MG63 (cell line): ENCODE data around the gene GNAI3. TPM values are rescaled to one million over a fixed set of nuclear protein-coding genes. Genes with fewer than 3 reads are reported as not detected.

Source experiments
- DNase-seq: peaks from one replicate; pipeline ENCODE4 v3.0.0-alpha.2; 2020
- H3K27me3 ChIP-seq: fragments of 250-450 bp; sonication (Bioruptor Pico); 2 replicates; pipeline ENCODE4 v1.5.1; 2020; ENCODE audit warnings: mild to moderate bottlenecking, moderate library complexity
- H3K36me3 ChIP-seq: fragments of 250-450 bp; sonication (Bioruptor Pico); 2 replicates; pipeline ENCODE4 v1.5.1; 2020; ENCODE audit warnings: mild to moderate bottlenecking, moderate library complexity
- H3K4me3 ChIP-seq: fragments of 250-450 bp; sonication (Bioruptor Pico); 2 replicates; pipeline ENCODE4 v1.5.1; 2020; ENCODE audit warnings: mild to moderate bottlenecking, moderate library complexity
- H3K9me3 ChIP-seq: fragments of 250-450 bp; sonication (Bioruptor Pico); 2 replicates; pipeline ENCODE4 v1.5.1; 2020; ENCODE audit warnings: mild to moderate bottlenecking, moderate library complexity
- total RNA-seq: library from RNA; depleted of rRNA; stranded (reverse); fragments of >200 nt; shearing (Covaris generic); gene quantifications from 2 replicates; pipeline ENCODE4 v1.2.3, GENCODE V29; 2014; ENCODE audit warnings: low replicate concordance

Gene GNAI3
- total RNA-seq, 1 experiment from 2014 or later: 17.0 TPM

DNA sequence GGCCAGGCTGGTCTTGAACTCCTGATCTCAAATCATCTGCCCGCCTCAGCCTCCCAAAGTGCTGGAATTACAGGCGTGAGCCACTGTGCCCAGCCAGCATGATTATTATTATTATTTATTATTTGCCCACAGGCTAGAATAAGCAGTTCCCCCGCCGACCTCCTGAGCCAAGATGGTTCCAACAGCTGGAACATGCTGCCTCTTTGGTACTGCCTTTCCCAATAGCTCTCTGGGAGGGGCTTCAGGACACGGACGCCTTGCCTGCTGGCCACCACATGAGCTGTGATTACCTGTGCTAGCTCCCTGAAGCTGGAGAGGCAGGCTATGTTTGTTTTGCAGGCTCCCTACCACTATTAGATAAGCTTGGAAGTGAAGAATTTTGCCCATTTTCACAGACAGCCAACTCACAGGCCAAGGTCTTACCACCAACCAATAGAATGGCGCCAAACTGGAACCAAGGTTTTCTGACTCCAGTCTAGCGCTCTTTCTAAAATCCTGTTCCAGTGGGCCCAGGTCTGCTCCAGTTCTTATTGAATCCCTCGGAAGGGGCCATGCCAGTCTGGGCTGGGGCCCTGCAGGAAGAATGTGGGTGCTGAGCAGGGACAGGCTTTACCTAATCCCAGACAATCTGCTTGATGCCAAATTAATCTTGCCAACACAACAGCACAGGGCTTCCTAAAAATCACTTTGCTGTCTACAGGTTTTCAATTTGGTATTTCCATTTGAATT lies 10.8 kb upstream of the GNAI3 start:
- no peaks in the 10 kb centered on the region for H3K36me3 ChIP-seq
- H3K27me3 ChIP-seq: peaks cover 4% of the 10 kb centered on the region
- no peaks in the 10 kb centered on the region for H3K9me3 ChIP-seq
- no peak for DNase-seq
- H3K4me3 ChIP-seq: no peak overlapping the region

DNA sequence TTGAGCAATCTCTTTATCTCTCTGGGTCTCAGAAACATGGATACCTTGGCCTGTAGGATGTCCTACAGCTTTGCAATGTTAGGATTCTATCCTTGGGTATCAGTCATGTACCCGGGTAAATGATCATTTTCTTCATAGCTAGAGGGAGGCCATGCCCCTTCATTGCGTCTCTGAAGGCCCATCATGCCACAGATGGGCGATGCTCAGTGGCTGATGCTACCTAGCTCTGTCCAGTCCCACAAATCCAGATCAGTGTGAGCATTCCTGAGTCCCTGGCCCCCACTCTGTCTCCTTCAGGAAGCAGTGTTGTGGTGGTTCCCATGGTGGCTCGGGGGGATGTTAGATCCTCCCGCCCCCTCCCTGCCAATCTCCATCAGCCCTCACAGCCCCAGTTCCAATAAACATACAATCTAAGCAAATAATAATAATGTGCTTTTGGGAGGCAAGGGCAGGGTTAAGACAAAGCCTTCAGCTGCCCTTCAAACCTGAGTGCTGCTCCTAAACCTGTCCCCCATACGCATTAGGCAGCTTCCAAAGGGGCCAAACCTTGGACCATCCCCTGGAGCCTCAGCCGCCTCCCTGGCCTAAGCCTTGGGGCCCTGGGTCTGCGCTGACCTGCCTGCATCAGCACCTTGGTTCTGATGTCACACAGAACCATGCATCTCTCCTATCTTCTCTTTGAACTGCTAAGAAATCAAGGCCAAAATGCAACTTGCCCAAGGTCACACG lies 9.4 kb upstream of the GNAI3 start:
- Histone ChIP-seq H3K27me3 (peaks cover 4% of the 10 kb centered on the region), H3K4me3 (no peak overlapping the region), H3K9me3 (no peaks in the 10 kb centered on the region), H3K36me3 (no peaks in the 10 kb centered on the region)
- no peak for DNase-seq

DNA sequence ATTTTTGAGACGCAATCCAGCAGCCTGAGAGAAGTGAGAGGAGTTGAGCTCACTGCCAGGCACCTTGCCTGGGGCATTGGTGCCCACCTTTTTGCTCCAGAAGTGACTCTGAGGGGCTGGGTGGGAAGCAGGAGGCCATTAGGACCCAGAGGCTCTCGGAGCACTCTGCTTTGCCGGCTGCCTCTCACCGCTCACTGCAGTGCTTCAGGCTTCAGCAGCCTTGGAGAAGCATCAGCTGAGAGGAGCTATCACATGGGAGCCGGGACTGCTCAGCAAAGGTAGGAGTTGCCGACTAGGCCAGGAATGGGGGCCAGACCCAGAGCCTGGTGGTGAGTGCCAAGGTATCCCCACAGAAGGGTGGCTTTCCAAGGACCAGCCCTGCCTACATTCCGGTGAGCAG lies 8.7 kb upstream of the GNAI3 start, which contains the start of gene GPR61:
GPR61 (plus strand) TSS at position 197 of the 400 bp plus-strand sequence. CDS start 3,151 bp downstream, outside the sequence.
- no peak within 1 kb of the TSS for H3K4me3 ChIP-seq
- no peak for DNase-seq
- no peaks in the 10 kb centered on the region for H3K9me3 ChIP-seq
- H3K27me3 ChIP-seq: peaks cover 4% of the 10 kb centered on the region
- H3K36me3 ChIP-seq: no peaks in the 10 kb centered on the region

DNA sequence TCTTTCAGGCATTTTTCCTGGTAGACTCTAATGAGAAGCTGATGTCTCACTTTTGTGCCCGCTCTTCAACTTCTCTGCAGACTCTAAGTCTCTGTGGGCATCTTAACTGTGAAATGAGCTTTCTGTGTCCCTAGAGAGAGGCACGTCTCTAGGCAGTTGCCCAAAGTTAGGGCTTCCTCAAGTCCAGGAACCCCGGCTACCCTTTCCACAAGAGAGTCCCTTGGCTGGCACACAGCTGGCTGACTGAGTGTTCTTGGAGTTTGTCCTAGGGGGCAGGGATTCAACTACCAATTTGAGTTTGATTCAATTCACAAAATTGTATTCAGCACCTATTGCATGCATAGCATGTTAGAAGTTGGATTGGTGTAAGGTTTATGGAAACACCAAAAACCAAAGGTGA lies 7.3 kb upstream of the GNAI3 start:
- no peak overlapping the region for H3K4me3 ChIP-seq
- no peaks in the 10 kb centered on the region for H3K9me3 ChIP-seq
- no peak for DNase-seq
- peaks cover 4% of the 10 kb centered on the region for H3K27me3 ChIP-seq
- no peaks in the 10 kb centered on the region for H3K36me3 ChIP-seq

DNA sequence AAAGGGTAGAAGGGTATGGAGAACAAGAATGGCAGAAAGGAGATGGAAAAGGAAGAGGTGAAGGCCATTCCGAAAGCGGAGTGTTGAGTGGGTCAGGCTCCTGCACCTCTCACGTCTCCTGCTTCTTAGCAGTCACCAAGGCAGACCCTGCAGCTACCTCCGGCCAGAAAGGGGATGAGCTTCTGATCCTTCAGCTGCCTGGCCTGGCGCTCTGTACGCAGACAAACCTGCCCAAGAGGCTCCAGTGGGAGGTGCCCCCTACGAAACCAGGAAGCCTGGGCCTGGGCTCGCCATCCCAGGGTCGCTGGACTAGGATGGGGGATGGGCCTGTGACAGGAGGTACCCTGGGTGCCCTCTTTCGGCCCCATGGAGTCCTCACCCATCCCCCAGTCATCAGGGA lies 5.8 kb upstream of the GNAI3 start:
- Histone ChIP-seq H3K27me3 (peaks cover 4% of the 10 kb centered on the region), H3K36me3 (no peaks in the 10 kb centered on the region), H3K9me3 (no peaks in the 10 kb centered on the region), H3K4me3 (no peak overlapping the region)
- no peak for DNase-seq

DNA sequence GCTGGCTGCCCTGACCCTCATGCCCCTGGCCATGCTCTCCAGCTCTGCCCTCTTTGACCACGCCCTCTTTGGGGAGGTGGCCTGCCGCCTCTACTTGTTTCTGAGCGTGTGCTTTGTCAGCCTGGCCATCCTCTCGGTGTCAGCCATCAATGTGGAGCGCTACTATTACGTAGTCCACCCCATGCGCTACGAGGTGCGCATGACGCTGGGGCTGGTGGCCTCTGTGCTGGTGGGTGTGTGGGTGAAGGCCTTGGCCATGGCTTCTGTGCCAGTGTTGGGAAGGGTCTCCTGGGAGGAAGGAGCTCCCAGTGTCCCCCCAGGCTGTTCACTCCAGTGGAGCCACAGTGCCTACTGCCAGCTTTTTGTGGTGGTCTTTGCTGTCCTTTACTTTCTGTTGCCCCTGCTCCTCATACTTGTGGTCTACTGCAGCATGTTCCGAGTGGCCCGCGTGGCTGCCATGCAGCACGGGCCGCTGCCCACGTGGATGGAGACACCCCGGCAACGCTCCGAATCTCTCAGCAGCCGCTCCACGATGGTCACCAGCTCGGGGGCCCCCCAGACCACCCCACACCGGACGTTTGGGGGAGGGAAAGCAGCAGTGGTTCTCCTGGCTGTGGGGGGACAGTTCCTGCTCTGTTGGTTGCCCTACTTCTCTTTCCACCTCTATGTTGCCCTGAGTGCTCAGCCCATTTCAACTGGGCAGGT lies 5.0 kb upstream of the GNAI3 start:
- no peaks in the 10 kb centered on the region for H3K9me3 ChIP-seq
- H3K4me3 ChIP-seq: no peak overlapping the region
- H3K27me3 ChIP-seq: peaks cover 4% of the 10 kb centered on the region
- no peak for DNase-seq
- H3K36me3 ChIP-seq: no peaks in the 10 kb centered on the region

DNA sequence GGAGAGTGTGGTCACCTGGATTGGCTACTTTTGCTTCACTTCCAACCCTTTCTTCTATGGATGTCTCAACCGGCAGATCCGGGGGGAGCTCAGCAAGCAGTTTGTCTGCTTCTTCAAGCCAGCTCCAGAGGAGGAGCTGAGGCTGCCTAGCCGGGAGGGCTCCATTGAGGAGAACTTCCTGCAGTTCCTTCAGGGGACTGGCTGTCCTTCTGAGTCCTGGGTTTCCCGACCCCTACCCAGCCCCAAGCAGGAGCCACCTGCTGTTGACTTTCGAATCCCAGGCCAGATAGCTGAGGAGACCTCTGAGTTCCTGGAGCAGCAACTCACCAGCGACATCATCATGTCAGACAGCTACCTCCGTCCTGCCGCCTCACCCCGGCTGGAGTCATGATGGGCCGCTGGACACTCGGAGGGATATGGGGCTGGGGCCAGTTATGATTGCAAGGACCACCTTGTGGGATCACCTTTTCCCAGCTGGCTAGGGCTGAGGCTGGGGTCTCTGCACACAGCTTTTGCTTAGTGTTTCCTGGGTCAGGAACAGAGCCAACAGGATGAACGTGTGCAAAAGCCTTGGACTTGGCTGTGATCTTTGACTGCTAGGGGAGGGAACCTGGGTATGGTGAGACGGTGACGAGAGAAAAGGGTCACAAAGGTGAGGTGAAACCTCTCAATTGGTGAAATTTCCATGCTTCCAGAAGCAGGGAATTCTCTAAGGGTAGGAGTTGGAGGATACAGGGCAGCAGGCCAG lies 4.3 kb upstream of the GNAI3 start:
- H3K4me3 ChIP-seq: no peak overlapping the region
- H3K36me3 ChIP-seq: peaks cover 2% of the 10 kb centered on the region; the same call in 1 of the 2 replicates
- no peaks in the 10 kb centered on the region for H3K9me3 ChIP-seq
- no peak for DNase-seq
- H3K27me3 ChIP-seq: peaks cover 4% of the 10 kb centered on the region

DNA sequence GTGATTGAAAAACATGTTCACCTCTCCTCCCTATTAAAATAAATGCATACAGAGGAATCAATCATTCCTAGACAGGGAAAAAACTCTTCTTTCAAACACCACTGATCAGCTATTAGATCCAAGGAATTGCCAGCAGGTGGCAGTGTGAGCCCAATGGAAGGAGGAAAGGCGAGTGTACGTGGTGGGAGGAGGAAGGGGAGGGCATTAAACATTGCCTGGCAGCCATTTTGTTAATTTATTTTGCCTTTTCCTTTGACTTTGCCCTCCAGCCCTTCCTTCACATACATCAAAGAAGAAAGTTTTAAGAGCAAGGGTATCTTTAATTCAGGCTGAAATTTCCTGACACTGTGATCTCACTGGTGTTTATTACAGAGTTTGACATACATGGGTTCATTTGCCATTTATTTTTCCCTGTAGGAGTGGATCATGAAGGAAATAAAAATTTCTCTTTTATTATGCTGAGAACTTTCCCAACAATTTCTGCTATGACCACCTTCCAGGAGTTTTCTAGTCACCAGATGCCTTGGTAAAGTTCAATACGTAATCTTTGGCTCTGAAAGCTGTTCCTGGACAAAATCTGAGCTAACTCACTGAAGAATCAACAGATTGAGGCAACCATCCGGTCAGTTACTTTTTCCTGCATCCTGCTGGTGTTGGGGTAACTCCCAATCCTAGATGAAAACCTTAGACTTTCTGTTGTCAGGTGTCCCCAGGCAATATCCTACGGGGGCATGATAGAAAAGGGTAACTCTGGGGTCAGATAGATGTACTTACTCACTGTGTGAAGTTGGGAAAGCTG lies 1.9 kb upstream of the GNAI3 start:
- Histone ChIP-seq H3K9me3 (no peaks in the 10 kb centered on the region), H3K36me3 (peaks cover 17% of the 10 kb centered on the region), H3K27me3 (peaks cover 4% of the 10 kb centered on the region), H3K4me3 (peak overlapping the region; percentile 95)
- peak; percentile 90 for DNase-seq

DNA sequence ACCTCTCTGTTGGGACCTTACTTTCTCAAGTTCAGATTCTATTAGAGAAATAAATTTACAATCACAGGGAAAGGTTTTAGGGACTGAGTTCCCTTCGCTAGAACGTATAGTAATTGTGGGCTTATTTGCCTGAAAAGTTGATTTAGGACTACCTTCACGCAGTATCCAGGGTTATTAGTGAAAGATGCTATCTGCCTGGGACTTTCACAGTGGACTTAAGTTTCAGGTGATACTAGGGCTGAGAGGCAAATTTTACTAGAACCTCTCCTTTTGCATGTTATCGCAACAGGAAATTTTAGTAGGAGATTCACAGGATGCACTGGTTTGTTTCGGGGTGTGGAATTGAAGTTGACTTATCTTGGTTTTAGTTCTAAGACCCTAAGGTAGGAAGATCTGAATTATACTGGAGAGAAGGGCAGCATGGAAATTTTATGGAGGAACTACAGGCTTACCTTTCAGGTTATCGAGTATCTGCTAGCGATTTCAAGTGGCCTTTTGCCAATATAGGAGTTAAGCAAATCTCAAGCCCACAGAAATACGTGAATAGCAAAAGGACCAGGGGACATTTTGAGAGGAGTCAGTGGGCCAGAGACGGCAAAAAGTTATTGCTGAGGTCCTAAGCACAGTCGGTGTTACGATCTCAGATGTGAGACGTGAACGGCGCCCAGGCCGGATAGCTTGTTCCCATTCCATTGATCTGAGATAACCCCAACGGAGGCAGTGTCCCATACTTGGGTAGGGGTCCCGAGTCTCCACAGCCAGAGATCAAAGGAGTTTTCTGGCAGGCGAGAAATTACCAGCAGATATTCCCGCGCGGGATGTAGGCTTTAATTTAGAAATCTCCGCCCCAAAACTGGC lies 723 bp upstream of the GNAI3 start:
- DNase-seq: peak; percentile 45
- Histone ChIP-seq H3K9me3 (no peaks in the 10 kb centered on the region), H3K36me3 (peaks cover 20% of the 10 kb centered on the region), H3K4me3 (peak overlapping the region; percentile 95), H3K27me3 (no peaks in the 10 kb centered on the region)

DNA sequence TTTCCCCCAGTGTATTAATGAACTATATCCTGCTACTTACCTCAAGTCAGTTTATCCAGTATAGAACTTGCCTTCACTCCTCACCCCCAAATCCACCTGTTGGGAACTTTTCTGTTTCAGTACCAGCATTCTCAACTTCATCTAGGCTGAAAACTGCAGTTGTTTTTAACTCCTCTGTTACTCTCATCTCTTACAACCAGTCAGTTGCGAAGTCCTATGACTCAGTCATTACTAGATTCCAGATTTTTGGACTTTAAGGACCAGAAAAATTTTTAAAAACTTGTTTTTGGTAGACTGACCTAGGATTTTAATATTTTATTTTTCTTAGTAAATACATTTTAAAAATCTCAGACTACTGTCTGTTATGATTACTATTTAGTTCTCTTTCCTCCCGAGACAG lies 8.1 kb downstream of the GNAI3 start:
- no peak for DNase-seq
- H3K27me3 ChIP-seq: no peaks in the 10 kb centered on the region
- H3K9me3 ChIP-seq: no peaks in the 10 kb centered on the region
- peaks cover 29% of the 10 kb centered on the region for H3K36me3 ChIP-seq
- no peak overlapping the region for H3K4me3 ChIP-seq

DNA sequence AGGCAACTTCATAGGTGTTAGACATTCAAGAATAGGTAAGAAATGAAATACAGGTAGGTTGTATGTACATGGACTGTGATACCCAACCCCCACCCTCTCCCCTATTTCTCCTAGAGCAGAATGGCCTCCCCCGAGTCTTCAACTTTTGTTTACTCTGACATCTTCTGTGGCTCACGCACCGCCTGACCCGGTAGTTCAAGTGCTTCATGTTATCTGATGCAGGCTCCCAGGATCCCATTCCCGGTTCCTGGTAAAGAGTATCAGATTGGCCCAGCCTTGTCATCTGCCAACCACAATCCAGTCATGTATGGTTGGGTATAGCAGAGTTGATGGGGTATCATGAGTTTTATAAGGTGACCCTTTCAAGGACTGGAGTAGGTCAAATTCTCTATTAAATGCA lies 9.1 kb downstream of the GNAI3 start:
- H3K36me3 ChIP-seq: peaks cover 26% of the 10 kb centered on the region
- H3K4me3 ChIP-seq: no peak overlapping the region
- H3K27me3 ChIP-seq: no peaks in the 10 kb centered on the region
- DNase-seq: no peak
- H3K9me3 ChIP-seq: no peaks in the 10 kb centered on the region

DNA sequence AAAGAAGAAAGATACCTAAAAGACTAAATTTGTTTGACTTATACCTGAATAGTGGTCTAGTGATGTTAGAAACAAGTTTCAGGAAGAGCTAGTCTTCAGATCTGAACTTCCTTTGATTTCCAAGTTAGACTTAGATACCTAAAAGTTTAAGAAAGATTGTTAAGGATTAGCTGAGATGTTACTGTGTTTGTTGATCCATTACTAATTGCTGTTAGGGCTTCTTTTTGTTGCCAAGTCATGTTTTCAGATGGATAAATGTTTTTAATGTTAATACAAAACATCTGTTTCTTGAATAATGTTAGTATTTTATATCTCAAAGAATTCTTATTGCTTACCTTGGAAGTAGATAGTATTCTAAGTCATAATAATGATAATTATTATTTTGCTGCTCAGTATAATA lies 11.6 kb downstream of the GNAI3 start:
- H3K4me3 ChIP-seq: no peak overlapping the region
- peaks cover 11% of the 10 kb centered on the region for H3K36me3 ChIP-seq

DNA sequence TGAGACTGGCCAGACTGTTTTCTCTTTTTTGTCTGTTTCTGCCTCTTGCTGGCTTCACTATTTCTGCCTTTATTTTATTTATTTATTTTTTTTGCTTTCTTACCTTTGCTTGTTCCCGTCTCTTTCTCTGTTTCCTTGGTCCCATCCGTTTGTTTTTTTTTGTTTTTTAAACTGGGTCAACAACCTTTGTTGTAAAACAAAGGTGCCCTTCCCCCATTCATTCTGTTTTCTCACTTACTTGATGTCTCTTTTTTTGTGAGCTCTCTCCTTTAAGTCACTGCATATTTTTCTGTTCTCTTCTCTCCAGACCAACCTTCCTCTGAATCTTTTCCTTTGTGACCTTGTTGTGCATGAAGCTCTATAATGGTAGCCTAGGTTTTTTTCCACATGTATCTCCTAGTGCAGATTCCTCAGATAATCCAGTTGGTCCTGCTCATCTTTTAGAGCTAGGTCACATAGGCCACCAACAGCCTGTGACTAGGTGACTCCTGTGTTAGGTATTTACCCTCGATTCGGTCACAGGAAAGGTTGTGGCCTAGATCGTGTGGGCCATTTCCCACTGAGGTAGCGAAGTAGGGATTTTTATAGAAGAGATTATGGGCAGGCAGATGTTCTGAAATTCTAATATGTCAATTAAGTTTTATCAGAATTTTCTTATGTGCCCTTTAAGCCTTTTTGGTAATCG lies 15.9 kb downstream of the GNAI3 start:
- Histone ChIP-seq H3K36me3 (peaks cover 3% of the 10 kb centered on the region), H3K27me3 (no peaks in the 10 kb centered on the region), H3K4me3 (no peak overlapping the region), H3K9me3 (no peaks in the 10 kb centered on the region)
- DNase-seq: no peak

More for the DNA sequence above, 11.6 kb downstream of the GNAI3 start:
- DNase-seq: no peak
- H3K9me3 ChIP-seq: no peaks in the 10 kb centered on the region
- no peaks in the 10 kb centered on the region for H3K27me3 ChIP-seq

DNA sequence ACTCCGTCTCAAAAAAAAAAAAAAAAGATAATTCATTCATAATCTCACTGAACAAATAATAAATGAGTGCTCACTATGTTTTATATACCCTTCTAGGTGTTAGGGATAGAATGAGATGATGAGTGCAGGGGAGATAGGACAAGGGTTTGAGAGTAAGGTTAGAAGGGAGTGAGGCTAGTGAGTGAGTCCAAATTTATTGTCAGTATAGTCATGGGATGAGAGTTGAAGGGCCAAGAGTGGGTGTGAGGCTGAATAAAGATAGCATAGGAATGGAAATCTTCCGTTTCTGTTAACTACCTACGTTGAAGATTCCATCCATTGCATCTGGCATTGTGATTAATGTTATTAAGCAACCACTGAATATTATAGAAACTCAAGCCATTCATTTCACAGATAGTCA lies 16.8 kb downstream of the GNAI3 start:
- no peak for DNase-seq
- Histone ChIP-seq H3K9me3 (no peaks in the 10 kb centered on the region), H3K36me3 (peaks cover 3% of the 10 kb centered on the region), H3K27me3 (no peaks in the 10 kb centered on the region), H3K4me3 (no peak overlapping the region)

DNA sequence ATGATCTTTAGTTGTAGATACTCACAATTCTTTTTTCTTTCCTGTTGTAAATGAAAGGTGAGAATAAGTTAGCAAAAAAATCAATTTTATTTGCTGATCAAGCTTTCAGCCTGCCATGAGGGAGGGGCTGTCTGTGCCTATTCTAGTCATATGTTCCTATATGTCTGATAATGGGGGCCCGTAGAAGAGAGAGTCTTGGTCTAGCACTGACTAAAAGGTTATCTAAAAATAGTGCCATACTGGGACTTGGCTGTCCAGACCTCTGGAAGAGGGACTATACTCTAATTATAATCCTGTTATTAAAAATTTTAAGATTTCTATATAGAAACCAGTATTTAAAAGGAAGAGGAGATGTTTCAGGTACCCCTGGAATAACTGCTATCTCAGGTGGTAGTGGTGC lies 18.6 kb downstream of the GNAI3 start:
- Histone ChIP-seq H3K4me3 (no peak overlapping the region), H3K9me3 (no peaks in the 10 kb centered on the region), H3K36me3 (peaks cover 3% of the 10 kb centered on the region), H3K27me3 (no peaks in the 10 kb centered on the region)
- DNase-seq: no peak
